Measurements from ENCODE around the gene ABCA10.

Gene ABCA10

GRCh38 chr17:69144331-69145255, 84.0 kb downstream of the ABCA10 start:
- no peak overlapping the region for H2AFZ ChIP-seq (ENCODE audit: low read depth, low read length, severe bottlenecking)
- no peaks in the 10 kb centered on the region for H4K20me1 ChIP-seq (ENCODE audit: low read depth, low read length)
- no peak overlapping the region for H3K4me2 ChIP-seq (ENCODE audit: low read depth, low read length, poor library complexity, severe bottlenecking)

GRCh38 chr17:69143683-69144231, 84.9 kb downstream of the ABCA10 start:
- no peak overlapping the region for H3K9ac ChIP-seq (ENCODE audit: low read length)
- no peaks in the 10 kb centered on the region for H3K9me2 ChIP-seq (replicated peaks; ENCODE audit: insufficient read depth, low read length)
- no peak overlapping the region for H2AFZ ChIP-seq (ENCODE audit: low read depth, low read length, severe bottlenecking)
- no peaks in the 10 kb centered on the region for H3K36me3 ChIP-seq (ENCODE audit: low read length)
- H4K20me1 ChIP-seq (ENCODE audit: low read depth, low read length): no peaks in the 10 kb centered on the region
- H3K9me3 ChIP-seq (ENCODE audit: insufficient read depth, low read length): no peaks in the 10 kb centered on the region
- no peak overlapping the region for H3K4me3 ChIP-seq (ENCODE audit: insufficient read depth, low read length, poor library complexity, severe bottlenecking)
- no peaks in the 10 kb centered on the region for H3F3A ChIP-seq (ENCODE audit: insufficient read depth)
- H3K4me2 ChIP-seq (ENCODE audit: low read depth, low read length, poor library complexity, severe bottlenecking): no peak overlapping the region
- TF ChIP-seq CTCF (IDR thresholded peaks at IDR 0.05; ENCODE audit: insufficient read depth, low read length, poor library complexity, severe bottlenecking): no peak
- no peak for TF ChIP-seq EZH2phosphoT487 (conservative IDR thresholded peaks at IDR 0.05; ENCODE audit: low read length)
- no peaks in the 10 kb centered on the region for H3K79me2 ChIP-seq (ENCODE audit: insufficient read depth, low read length)
- no peaks in the 10 kb centered on the region for H3K27me3 ChIP-seq (ENCODE audit: low read length)
- H3K27ac ChIP-seq (ENCODE audit: low read depth, low read length): no peak overlapping the region

More at GRCh38 chr17:69144331-69145255, 84.0 kb downstream of the ABCA10 start:
- Histone ChIP-seq H3K27ac (ENCODE audit: low read depth, low read length) (no peak overlapping the region), H3K27me3 (ENCODE audit: low read length) (no peaks in the 10 kb centered on the region), H3F3A (ENCODE audit: insufficient read depth) (no peaks in the 10 kb centered on the region), H3K79me2 (ENCODE audit: insufficient read depth, low read length) (no peaks in the 10 kb centered on the region), H3K36me3 (ENCODE audit: low read length) (no peaks in the 10 kb centered on the region), H3K9me2 (replicated peaks; ENCODE audit: insufficient read depth, low read length) (no peaks in the 10 kb centered on the region), H3K9ac (ENCODE audit: low read length) (no peak overlapping the region), H3K4me3 (ENCODE audit: insufficient read depth, low read length, poor library complexity, severe bottlenecking) (no peak overlapping the region), H3K9me3 (ENCODE audit: insufficient read depth, low read length) (no peaks in the 10 kb centered on the region)
- TF ChIP-seq CTCF (IDR thresholded peaks at IDR 0.05; ENCODE audit: insufficient read depth, low read length, poor library complexity, severe bottlenecking) (no peak), EZH2phosphoT487 (conservative IDR thresholded peaks at IDR 0.05; ENCODE audit: low read length) (no peak)

- Histone ChIP-seq H4K20me1 (ENCODE audit: low read depth, low read length) (no peaks in the 10 kb centered on the region), H3K9ac (ENCODE audit: low read length) (no peak overlapping the region), H3K9me2 (replicated peaks; ENCODE audit: insufficient read depth, low read length) (no peaks in the 10 kb centered on the region), H3F3A (ENCODE audit: insufficient read depth) (no peaks in the 10 kb centered on the region), H3K36me3 (ENCODE audit: low read length) (no peaks in the 10 kb centered on the region), H3K9me3 (ENCODE audit: insufficient read depth, low read length) (no peaks in the 10 kb centered on the region), H3K4me3 (ENCODE audit: insufficient read depth, low read length, poor library complexity, severe bottlenecking) (no peak overlapping the region), H3K27ac (ENCODE audit: low read depth, low read length) (no peak overlapping the region), H3K79me2 (ENCODE audit: insufficient read depth, low read length) (no peaks in the 10 kb centered on the region), H3K27me3 (ENCODE audit: low read length) (no peaks in the 10 kb centered on the region), H3K4me2 (ENCODE audit: low read depth, low read length, poor library complexity, severe bottlenecking) (no peak overlapping the region), H2AFZ (ENCODE audit: low read depth, low read length, severe bottlenecking) (no peak overlapping the region)
- TF ChIP-seq EZH2phosphoT487 (conservative IDR thresholded peaks at IDR 0.05; ENCODE audit: low read length): no peak
- no peak for TF ChIP-seq CTCF (IDR thresholded peaks at IDR 0.05; ENCODE audit: insufficient read depth, low read length, poor library complexity, severe bottlenecking)
Observed at GRCh38 chr17:69143151-69143550, 85.5 kb downstream of the ABCA10 start.
